Upper lobe of right lung (tissue), 1 donor: ENCODE results near the gene CDH20. TPM values are rescaled to one million over a fixed set of nuclear protein-coding genes. Genes with fewer than 3 reads are reported as not detected.

ENCODE experiments used
- ATAC-seq: fragments of 200-7000 bp; cut with Tn5 transposase; one replicate; pipeline ENCODE4 v1.9.1; 2020; ENCODE audit warnings: mild to moderate bottlenecking, moderate library complexity
- DNase-seq: peaks from one replicate; pipeline ENCODE4 v3.0.0-alpha.2; 2020
- H3K27ac ChIP-seq: fragments of 200-600 bp; one replicate; pipeline ENCODE4 v1.8.0; 2022
- H3K27me3 ChIP-seq: fragments of 200-600 bp; one replicate; pipeline ENCODE4 v1.8.0; 2022; ENCODE audit warnings: mild to moderate bottlenecking
- H3K36me3 ChIP-seq: fragments of 200-600 bp; one replicate; pipeline ENCODE4 v1.8.0; 2022
- H3K4me1 ChIP-seq: fragments of 200-600 bp; one replicate; pipeline ENCODE4 v1.8.0; 2022
- H3K4me3 ChIP-seq: fragments of 200-600 bp; one replicate; pipeline ENCODE4 v1.8.0; 2022; ENCODE audit warnings: mild to moderate bottlenecking
- H3K9me3 ChIP-seq: fragments of 200-600 bp; one replicate; pipeline ENCODE4 v1.8.0; 2022
- CTCF ChIP-seq: fragments of 200-600 bp; IDR thresholded peaks from one replicate; pipeline ENCODE4 v1.8.0; 2022; ENCODE audit warnings: antibody characterized with exemption
- intact Hi-C: fragments of 100-400 bp; cut with DNase I; formaldehyde crosslinking; loops from one replicate; pipeline ENCODE4 v1.11.0; 2022
- total RNA-seq: library from RNA; stranded (reverse); fragmentation: NEBNext Ultra II Directional; extraction: Animal tissue kit (Norgen Biotek cat#: 25700); gene quantifications from one replicate; pipeline ENCODE4 v1.2.1, GENCODE V29; 2021
- donor health status: DM: no; HTN: yes; CAD: no; lungs with severe emphysema.

The CDH20 gene
- total RNA-seq, 1 donor from 2014 or later: 0.35 TPM

DNA sequence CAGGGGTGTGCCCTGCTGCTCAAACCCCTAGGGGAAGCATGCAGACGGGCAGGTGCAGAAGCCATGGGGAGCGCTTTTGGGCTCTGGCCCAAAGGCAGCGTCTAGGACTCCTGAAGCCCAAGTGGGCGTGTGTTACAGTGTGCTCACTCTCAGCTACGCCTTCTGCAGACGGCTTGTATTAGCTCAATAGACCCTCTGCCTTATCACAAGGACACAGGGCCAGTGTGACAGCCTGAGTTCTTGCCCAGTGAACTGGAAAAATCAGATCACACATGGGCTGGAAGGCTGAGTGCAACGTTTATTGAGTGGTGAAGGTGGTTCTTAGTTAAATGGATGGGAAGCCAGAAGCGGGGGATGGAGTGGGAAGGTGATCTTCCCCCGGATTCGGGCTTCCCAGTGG is 210.9 kb downstream of the CDH20 start:
- DNase-seq (no peak), ATAC-seq (no peak)
- H3K27ac ChIP-seq: no peak overlapping the region
- H3K4me3 ChIP-seq: no peak overlapping the region
- TF ChIP-seq CTCF: no peak
- H3K9me3 ChIP-seq: no peaks in the 10 kb centered on the region
- H3K4me1 ChIP-seq: peaks cover 5% of the 10 kb centered on the region
- intact Hi-C loops: no loop called here
- no peaks in the 10 kb centered on the region for H3K27me3 ChIP-seq
- no peaks in the 10 kb centered on the region for H3K36me3 ChIP-seq

- intact Hi-C loops: no loop called here
- no peak for ATAC-seq
Measured at GRCh38 chr18:61545281-61546245, 212.3 kb downstream of the CDH20 start.

GRCh38 chr18:61546590-61546989 is 213.4 kb downstream of the CDH20 start:
- no peak for ATAC-seq

More at GRCh38 chr18:61545281-61546245, 212.3 kb downstream of the CDH20 start:
- H3K27me3 ChIP-seq: no peaks in the 10 kb centered on the region
- no peaks in the 10 kb centered on the region for H3K9me3 ChIP-seq
- TF ChIP-seq CTCF: no peak
- no peaks in the 10 kb centered on the region for H3K36me3 ChIP-seq
- peaks cover 5% of the 10 kb centered on the region for H3K4me1 ChIP-seq
- no peak overlapping the region for H3K4me3 ChIP-seq
- no peak for DNase-seq
- H3K27ac ChIP-seq: peak overlapping the region; percentile 11

DNA sequence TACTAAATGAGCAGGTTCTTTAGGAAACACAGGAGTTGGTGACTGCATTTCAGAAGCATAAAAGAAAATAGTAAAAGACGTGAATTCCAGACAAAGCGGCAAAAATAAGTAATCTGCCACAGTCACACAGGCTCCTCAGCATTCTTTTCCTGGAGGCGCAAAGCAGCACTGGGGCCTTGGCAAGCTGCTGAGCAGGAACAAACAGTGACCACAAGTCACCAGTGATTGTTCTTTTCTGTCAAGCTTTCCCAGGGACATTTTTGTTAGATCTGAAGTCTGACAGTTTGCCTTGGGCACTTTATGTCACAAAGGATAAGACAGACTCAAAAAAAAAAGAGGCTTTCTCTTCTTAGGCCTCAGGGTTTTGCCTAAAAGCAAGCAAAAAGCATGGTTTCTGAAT is 216.2 kb downstream of the CDH20 start:
- intact Hi-C loops: no loop called here
- DNase-seq (no peak), ATAC-seq (no peak)
- TF ChIP-seq CTCF: no peak
- Histone ChIP-seq H3K27ac (no peak overlapping the region), H3K27me3 (no peaks in the 10 kb centered on the region), H3K4me3 (no peak overlapping the region), H3K36me3 (no peaks in the 10 kb centered on the region), H3K4me1 (peaks cover 5% of the 10 kb centered on the region), H3K9me3 (no peaks in the 10 kb centered on the region)

More at GRCh38 chr18:61546590-61546989, 213.4 kb downstream of the CDH20 start:
- Histone ChIP-seq H3K27me3 (no peaks in the 10 kb centered on the region), H3K4me1 (peaks cover 5% of the 10 kb centered on the region), H3K36me3 (no peaks in the 10 kb centered on the region), H3K4me3 (no peak overlapping the region), H3K27ac (no peak overlapping the region), H3K9me3 (no peaks in the 10 kb centered on the region)
- no peak for DNase-seq
- no peak for TF ChIP-seq CTCF
- intact Hi-C loops: no loop called here

DNA sequence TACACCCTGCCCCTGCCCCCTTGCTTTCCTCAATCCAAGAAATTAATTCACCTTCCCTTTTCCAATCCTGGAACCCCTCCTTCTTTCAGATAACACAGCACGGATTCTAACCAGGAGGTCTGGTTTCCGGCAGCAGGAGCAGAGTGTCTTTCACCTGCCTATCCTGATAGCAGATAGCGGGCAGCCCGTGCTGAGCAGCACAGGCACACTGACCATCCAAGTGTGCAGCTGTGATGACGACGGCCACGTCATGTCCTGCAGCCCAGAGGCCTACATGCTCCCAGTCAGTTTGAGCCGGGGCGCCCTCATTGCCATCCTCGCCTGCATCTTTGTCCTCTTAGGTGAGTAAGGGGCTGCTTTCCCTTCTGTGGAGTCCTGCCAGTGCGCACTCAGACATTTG is 216.7 kb downstream of the CDH20 start:
- DNase-seq: no peak
- TF ChIP-seq CTCF: no peak
- Histone ChIP-seq H3K4me1 (peaks cover 5% of the 10 kb centered on the region), H3K9me3 (no peaks in the 10 kb centered on the region), H3K27ac (no peak overlapping the region), H3K27me3 (no peaks in the 10 kb centered on the region), H3K36me3 (no peaks in the 10 kb centered on the region), H3K4me3 (no peak overlapping the region)
- intact Hi-C loops: loop anchor here (10.0 kb wide), 1 partner anchor 585 kb away; no protein-coding TSS in a partner anchor
- ATAC-seq: no peak
